Activated gamma-delta T cell (primary cell): ENCODE data around the gene MIA.
A peak's percentile ranks its signal among the peaks of the same experiment; 100 is the strongest.
"Not testable (repeated sequence)": the region's sequence is repeated elsewhere in the genome, so short reads cannot be mapped to it uniquely, and the experiment has no call there.

Experiments used
- DNase-seq: peaks from one replicate; lab custom pipeline; 2025; lab: John Stamatoyannopoulos, UW

The MIA gene

GRCh38 chr19:40803857-40804782, 28.8 kb downstream of the MIA start:
- no peak for DNase-seq

- DNase-seq: no peak
These were observed 29.5 kb downstream of the MIA start for GRCh38 chr19:40804783-40805242.

GRCh38 chr19:40805258-40805868, 30.0 kb downstream of the MIA start:
- DNase-seq: no peak

- peak; percentile 42 for DNase-seq
These were observed 31.3 kb downstream of the MIA start for GRCh38 chr19:40806423-40807146.

GRCh38 chr19:40807147-40808020, 32.1 kb downstream of the MIA start:
- DNase-seq: no peak

DNA sequence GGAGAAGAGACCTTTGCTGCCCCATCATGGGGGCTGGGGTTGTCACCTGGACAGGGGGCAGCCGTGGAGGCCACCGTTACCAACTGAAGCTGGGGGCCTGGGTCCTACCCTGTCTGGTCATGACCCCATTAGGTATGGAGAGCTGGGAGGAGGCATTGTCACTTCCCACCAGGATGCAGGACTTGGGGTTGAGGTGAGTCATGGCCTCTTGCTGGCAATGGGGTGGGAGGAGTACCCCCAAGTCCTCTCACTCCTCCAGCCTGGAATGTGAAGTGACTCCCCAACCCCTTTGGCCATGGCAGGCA, 32.7 kb downstream of the MIA start:
- DNase-seq: no peak

- no peak for DNase-seq
These were observed 33.2 kb downstream of the MIA start for GRCh38 chr19:40808497-40808896.

GRCh38 chr19:40809358-40810086, 34.2 kb downstream of the MIA start:
- no peak for DNase-seq

DNA sequence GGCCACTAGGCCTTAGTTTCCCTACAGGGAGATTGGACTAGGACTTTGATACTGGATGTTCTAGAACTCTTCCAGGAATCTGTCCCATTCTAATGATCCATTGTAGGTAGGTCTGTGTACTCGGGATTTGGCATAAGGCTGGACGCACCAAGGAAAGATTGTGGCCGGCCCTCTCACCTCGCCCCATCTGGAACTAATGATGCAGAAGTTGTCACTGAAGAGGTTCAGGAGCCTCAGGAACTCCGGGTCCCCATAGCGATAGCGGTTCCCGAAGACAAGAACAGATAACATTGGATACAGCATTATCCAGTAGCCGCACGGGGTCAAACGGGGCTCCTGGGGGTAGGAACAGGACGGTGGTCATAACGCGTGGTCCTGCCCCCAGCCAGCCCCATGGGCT, 34.8 kb downstream of the MIA start:
- DNase-seq: no peak

DNA sequence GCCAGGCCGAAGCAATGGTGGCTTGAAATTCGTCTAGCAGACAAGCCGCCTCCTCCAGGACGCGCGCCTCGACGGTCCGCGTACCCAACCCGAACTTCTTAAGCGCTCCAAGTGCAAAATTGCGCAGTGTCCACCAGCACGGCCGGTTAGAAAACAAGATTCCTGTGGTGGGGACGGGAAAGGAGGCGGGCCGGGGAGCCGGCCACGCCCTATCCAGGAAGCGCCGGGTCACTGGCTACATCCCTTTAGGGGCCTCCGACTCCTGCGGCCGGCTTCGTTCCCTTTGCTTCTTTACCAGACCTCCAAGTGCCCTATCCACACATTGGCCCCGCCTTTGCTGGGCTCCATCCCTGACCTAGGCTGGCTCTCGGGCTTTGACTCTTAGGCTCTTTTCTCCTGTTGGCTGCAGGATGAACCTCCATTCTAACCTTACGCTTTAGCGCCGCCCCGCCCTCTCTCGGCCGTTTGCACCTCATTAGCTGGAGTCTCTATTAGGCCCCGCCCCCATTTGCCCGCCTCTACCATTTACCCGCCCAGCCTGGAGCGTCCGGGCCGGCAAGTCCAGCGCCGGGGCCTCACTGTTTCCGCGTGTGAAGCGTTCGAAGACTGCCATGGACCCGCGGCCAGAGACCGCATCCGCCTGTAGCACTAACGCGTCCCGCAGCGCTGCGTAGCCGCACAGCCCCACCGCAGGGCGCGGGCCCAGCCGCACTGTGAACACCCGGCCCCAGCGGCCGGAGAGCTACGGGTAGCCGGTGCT, 35.5 kb downstream of the MIA start:
- DNase-seq: peak; percentile 42

DNA sequence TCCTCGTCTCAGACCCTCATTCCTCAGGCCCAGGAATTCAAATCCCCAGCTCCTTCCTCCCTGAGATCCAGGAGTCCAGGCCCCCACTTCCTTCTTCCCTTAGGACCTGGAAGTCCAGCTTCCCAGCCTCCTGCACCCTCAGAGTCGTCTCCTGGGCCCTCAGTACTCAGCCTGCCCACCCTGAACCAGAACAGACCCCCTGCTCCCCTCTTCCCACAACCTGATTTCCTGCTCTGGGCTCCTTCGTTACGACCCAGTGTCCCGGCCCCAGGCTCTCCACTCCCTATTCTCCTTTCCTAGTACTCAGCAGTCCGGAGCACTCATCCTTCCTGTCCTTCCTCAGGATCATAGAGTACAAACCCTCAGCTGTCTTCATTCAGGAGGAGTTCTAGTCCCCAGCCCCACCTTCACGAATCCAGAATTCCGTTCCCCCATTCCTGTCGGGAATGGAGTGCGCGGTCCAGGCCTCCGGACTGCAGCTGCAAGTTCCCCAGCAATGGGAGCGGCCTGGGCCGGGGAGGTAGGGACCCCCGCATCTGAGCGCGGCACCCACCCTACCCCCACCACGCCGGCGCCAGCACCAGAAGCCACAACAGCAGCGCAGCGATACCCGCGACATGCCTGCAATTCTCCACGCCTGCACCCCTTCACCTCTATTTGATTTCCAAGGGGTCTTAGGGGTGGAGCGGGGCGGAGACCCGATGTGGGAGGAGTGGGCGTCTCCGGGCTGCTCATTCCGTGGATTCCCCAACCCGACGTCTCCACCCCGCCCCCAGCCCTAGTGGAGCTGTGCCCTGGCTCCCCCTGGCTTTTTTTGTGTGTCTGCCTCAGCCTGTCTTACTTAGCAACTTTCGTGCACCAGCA, 36.4 kb downstream of the MIA start:
- DNase-seq: no peak

DNA sequence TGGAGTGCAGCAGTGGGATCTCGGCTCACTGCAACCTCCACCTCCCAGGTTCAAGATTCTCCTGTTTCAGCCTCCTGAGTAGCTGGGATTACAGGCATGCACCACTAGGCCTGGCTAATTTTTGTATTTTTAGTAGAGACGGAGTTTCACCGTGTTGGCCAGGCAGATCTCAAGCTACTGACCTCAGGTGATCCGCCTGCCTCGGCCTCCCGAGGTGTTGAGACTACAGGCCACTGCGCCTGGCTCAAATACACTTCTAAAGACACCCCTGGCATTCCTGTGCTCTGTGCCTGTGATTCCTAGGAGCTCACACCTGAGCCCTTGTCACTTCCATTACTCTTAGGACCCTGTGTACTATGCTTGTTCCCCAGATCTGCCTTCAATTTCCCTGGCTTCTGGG, 37.2 kb downstream of the MIA start:
- DNase-seq: not testable (repeated sequence)

- no peak for DNase-seq
These were observed 37.9 kb downstream of the MIA start for GRCh38 chr19:40813182-40813581.

- DNase-seq: no peak
These were observed 39.9 kb downstream of the MIA start for GRCh38 chr19:40815223-40815622.

DNA sequence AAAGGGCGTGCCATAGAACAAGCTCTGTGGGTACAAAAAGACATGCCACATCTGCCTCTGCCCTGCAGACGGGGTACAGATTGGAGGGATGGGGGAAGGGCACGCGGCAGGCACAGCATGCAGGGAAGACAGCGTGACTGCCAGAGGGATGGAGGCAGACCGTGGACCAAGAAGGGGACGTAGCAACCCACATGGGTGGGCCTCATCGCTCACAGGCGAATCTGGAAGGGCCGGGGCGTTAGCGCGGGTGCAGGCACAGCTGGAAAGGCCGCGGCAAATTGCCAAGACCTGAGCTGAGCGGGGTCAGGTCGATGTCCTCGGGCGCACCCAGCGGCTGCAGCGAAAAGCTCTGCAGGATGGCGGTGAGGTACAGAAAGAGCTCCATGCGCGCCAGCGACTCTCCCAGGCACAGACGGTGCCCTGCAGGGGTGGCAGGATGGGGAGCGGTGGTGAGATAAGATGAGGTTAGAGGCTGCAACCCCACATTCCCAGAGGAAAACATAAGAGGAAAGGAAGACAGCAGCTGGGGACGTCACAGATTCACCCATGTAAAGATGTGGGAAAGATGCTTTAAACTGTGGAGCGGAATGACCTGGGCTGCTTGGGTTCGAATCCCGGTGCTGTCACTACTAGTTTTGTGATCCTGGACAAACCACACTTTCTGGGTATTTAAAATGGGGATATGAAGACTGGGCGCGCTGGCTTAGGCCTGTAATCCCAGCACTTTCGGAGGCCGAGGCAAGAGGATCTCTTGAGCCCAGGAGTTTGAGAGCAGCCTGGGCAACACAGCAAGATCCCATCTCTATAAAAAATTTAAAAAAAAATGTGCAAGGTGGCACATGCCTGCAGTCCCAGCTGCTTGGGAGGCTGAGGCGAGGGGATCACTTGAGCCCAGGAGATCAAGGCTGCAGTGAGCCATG, 43.4 kb downstream of the MIA start:
- peak; percentile 62 for DNase-seq

- not testable (repeated sequence) for DNase-seq
These were observed 44.3 kb downstream of the MIA start for GRCh38 chr19:40819479-40820234.

DNA sequence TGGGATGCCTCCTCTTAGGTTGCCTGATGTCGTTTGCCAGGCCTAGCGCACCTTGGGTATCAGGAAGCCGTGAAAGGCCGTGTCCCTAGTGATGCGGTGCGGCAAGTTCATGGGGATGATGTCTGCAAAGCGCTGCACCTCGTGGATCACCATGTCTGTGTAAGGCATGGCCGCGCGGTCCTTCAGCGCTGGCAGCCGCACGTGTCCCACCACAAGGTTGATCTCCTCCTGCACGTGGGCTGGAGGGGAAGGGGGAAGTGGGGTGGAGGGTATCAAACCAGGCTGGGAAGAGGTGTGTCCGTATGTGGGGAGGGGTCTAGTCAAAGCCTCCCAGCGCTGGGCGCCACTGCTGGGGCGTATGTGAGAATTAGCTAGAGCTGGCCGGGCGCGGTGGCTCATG, 46.8 kb downstream of the MIA start:
- DNase-seq: no peak
